Gastroesophageal sphincter (tissue), 3 donors: Measurements from ENCODE around the gene BAHCC1.

Source experiments
- CTCF ChIP-seq, 4 experiments: fragments of 200-600 bp in 2 of 4; fragments of 450-650 bp in 2 of 4; sonication (generic) in 1 of 4; IDR thresholded peaks; one replicate each; pipeline ENCODE4 v1.5.1; 2017 to 2019; ENCODE audit warnings: antibody characterized with exemption in 4 of 4, mild to moderate bottlenecking in 2 of 4, moderate library complexity in 2 of 4
- POLR2A ChIP-seq, 2 donors: fragments of 450-650 bp; IDR thresholded peaks; one replicate each; pipeline ENCODE4 v1.6.1; 2017; ENCODE audit warnings: antibody characterized with exemption in 2 of 2, mild to moderate bottlenecking in 2 of 2, moderate library complexity in 1 of 2
- POLR2AphosphoS5 ChIP-seq: sonication (generic); formaldehyde crosslinking; IDR thresholded peaks from one replicate; pipeline ENCODE4 v1.6.1; 2017; ENCODE audit warnings: antibody characterized with exemption

GRCh38 chr17:81482673-81483072, 87.4 kb downstream of the BAHCC1 start:
- TF ChIP-seq POLR2A (IDR thresholded peaks at IDR 0.05) (no peak), CTCF (IDR thresholded peaks at IDR 0.05) (no peak), POLR2AphosphoS5 (no peak)
